Glomerular endothelial cell (primary cell): ENCODE data around the gene STX16. TPM values are rescaled to one million over a fixed set of nuclear protein-coding genes. Genes with fewer than 3 reads are reported as not detected.

Experiments
- DNase-seq: peaks from one replicate; pipeline ENCODE4 v3.0.0-alpha.2; 2011; ENCODE audit warnings: low read depth, low spot score; ENCODE audit errors: extremely low read depth
- total RNA-seq: library from RNA; depleted of rRNA; stranded (reverse); fragments of >200 nt; gene quantifications from 2 replicates; pipeline ENCODE4 v1.2.3, GENCODE V29; 2015

The STX16 gene
- total RNA-seq, 1 donor from 2014 or later: 47.1 TPM

GRCh38 chr20:58708246-58708931 lies 57.3 kb downstream of the STX16 start:
- no peak for DNase-seq

GRCh38 chr20:58709013-58709702 lies 58.1 kb downstream of the STX16 start:
- no peak for DNase-seq

DNA sequence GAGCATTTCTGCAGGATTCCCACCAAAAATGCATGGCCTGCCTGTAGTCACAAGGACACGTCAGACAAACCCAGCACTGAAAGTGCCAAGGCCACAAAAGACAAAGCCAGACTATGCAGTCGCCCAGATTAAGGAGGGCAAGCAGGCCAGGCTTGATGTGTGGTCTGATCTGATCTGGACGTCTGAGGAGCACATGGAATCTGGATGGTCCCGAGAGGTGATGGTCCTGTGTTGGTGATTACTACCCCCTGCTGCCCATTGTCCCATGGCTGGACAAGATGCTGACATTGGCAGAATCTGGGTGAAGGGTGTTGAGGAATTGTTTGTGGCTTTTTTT lies 58.6 kb downstream of the STX16 start:
- DNase-seq: no peak

DNA sequence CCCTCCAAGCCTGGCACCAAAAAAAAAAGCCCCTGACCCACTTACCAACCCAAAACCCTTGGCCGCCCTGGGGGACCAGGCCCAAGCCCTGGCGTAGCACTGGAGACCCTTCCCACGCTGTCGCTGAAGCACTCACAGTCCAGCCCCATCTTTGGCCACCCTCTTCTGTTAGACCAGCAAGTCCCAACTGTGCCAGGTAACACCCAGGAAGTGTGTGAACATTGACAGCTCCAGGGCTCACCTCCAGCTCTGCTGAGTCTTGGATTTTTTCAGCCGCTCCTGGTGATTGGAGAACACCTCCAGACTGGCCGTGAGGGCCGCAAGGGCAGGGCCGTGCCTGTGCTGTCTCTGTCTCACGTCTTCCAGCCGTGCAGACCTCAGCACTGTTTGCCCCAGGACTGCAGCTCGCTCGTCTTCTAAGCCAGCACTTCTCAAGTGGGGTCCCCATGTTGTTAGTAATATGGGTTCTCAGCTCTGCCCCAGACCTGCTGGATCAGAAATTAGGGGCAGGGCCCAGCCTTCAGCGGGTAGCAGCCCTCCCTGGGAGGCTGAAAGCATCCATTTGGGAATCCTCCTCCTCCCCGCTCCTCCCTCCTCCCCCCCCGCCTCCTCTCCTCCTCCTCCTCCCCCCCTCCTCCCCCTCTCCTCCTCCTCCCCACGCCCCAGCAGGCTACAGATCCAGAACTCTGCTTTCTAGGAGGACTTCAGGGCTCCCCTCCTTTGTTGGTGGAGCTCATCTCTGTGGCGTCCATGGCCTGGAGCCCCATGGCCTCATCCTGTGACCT lies 59.6 kb downstream of the STX16 start:
- no peak for DNase-seq

- DNase-seq: no peak
Measured at GRCh38 chr20:58711266-58712051, 60.4 kb downstream of the STX16 start.

GRCh38 chr20:58712151-58712791 lies 61.2 kb downstream of the STX16 start:
- no peak for DNase-seq

DNA sequence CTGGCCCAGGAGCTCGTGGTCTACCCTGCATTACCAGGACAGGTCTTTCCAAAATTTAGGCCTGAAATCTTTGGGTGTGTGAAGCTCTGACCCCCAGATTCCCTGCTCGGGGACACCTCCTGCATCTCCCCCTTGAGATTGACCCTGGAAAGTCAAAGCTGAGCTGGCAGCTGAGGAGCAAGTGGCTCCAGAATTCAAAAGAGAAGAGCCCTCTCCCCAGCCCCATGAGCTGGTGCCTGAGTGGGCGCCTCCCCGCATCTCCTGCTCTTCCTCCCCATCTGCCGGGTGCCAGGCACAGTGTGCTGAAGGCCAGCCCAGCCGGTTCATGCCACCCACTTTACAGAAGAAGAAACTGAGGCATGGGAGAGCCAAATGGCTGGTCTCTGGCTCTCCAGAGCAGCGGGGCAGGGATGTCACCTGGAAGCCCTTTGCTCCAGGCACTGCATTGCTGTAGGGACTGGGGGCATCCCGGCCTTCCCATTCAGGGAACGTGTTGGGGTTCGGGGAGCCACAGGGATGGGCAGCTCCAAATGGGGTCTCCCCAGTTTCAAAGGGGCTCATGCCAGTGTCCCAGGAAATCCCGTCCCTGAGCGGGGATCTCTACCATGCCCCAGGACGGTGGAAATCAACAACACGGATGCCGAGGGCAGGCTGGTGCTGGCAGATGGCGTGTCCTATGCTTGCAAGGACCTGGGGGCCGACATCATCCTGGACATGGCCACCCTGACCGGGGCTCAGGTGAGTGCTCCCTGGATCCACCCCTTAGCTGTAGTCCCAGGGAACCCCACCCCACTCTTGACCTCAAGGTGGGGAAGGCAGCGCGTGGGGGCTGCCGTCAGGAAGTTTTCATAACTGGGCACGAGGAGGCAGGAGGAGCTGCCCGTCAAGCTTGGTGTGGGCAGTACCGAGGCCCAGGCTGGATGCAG lies 62.0 kb downstream of the STX16 start:
- no peak for DNase-seq

DNA sequence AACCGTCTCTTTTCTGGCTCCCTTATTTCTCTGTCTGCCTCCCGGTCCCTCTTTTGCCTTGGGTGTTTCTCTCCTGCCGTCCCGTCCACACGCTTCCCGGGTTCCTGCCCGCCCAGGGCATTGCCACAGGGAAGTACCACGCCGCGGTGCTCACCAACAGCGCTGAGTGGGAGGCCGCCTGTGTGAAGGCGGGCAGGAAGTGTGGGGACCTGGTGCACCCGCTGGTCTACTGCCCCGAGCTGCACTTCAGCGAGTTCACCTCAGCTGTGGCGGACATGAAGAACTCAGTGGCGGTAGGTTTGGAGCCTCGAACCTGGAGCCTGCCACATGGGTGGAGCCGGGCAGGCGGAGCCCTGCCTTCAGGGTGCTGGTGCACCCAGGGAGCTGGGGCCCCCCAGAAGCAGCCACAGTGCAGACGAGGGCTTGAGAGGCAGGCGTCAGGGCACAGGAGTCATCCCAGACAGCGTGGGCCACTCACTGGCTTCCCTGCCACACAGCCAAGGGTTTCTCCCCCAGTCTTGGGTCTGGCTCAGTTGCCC lies 62.8 kb downstream of the STX16 start:
- DNase-seq: no peak

GRCh38 chr20:58714340-58714922 lies 63.3 kb downstream of the STX16 start:
- DNase-seq: no peak

DNA sequence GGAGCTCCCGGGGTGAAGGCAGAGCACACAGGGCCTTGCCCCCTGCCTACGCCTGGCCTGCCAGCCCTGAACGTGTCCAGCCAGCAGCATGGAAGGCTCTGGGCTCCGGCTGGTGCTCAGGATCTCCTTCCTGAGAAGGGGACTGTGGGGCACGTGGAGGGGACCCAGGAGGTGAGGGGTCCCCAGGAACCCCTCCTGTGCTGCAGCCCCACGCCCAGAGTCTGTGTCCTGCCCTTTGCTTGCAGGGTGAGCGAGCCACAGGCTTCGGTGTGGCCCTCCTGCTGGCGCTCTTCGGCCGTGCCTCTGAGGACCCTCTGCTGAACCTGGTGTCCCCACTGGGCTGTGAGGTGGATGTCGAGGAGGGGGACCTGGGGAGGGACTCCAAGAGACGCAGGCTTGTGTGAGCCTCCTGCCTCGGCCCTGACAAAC lies 63.9 kb downstream of the STX16 start:
- DNase-seq: no peak

DNA sequence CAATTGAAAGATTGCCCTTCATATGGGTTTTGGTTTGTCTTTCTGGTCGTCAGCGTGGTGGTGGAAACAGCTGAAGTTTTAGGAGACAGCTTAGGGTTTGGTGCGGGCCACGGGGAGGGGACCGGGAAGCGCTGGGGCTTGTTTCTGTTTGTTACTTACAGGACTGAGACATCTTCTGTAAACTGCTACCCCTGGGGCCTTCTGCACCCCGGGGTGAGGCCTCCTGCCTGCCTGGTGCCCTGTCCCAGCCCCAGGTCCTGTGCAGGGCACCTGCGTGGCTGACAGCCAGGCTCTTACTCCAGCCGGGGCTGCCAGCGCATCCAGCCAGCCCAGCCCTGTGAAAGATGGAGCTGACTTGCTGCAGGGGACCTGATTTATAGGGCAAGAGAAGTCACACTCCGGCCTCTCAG lies 64.3 kb downstream of the STX16 start:
- DNase-seq: no peak

DNA sequence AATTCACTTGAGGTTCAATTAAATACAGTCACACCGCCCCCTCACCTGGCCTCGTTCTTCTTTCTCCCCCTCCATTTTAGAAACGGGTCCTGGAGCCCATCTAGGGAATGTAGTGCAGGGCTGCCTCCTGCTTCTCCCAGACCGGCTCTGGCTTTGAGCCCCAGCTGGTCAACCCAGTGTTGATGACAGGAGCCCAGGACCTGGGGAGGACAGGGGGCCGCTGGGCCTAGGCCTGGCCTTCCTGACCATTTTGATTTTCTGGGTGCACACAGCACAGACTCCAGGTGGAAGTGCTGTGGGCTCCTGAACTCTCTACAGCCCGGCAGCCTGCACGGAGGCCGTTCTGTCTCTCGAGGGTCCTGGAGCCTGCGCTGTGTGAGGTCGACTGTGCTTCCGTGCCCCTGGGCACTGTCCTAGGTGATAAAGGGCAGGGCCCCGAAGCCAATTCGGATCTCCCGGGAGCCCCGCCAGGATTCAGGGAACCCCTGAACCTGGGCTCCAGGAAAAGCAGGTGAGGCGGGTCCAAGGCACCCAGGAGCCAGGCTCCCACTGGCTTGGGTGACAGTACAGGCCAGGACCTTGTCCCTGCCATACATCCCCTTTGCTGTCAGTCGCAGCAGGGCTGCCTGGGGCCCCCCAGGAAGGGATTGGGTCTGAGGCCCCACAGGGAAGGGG lies 64.9 kb downstream of the STX16 start:
- DNase-seq: no peak

DNA sequence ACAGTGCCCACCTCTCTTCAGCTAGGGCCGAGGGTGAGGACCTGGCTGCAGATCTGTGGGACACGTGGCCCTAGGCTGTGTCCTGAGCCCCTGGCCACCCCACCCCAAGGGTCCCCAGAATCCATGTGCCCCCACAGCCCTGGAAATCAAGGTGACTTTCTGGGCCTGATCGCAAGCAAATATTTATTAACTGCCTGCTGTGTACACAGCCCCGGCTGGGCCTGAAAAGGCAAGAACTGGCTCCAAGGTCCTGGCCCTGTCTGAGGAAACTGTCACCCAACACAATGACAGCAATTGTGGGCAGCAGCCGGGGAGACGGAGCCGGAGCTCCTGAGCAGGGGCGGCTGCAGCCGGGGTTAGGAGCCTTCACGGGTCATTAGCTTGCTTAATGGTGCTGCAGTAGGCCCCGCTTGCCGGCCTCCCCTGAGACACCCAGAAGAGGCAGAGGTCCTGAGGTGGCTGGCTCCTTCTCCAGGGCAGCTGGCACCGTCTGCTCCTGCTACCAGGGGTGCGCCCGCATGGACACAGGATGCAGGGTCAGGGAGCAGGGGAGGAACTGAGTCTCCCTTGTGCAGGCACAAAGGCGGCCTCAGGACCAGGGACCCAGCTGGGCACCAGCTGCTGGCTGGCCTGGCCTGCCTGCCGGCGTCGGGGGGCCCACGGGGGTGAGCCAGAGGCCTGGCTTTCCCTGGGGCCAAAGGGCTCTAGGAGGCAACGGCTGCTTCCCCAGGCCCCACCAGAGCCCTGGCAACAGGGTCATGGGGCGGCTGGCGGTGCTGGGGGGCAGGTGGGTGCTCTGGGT lies 65.6 kb downstream of the STX16 start:
- no peak for DNase-seq

DNA sequence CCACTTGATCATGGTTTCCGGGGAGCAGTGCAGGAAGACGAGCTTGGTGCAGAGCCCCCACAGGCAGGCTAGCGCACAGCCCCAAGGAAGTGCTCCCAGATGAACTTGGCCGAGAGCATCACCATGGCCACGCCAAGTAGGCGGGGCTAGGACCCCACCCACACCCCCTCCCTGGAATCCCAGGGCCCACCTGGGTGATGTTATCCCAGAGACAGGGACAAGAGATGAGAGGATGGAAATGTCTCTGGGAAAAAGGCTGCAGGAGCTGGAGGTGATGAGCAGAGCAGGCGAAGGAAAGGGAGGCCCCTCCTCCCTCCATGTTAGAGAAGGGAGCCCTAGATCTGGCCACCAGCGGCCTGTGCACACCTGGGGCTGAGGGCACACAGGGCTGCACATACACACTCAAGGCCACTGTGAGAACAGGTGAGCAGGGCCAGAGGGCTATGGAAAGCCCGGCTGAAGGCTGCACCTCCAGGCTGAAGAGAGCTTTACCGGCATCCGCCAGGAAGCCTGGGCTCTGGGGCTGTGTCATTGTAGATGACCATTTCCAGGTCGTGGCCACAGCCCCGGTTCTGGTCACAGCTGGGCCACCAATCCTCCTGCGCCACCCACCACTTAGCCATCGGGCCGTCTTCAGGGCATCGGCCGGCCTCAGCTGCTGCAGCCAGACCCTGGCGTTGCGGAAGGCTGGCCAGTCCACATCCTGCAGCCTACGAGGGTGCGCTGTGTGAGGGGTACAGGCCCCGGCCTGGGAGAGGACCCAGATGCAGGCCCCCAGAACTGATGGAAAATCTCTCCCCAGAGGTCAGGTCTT lies 66.4 kb downstream of the STX16 start:
- no peak for DNase-seq

GRCh38 chr20:58718121-58718563 lies 67.1 kb downstream of the STX16 start:
- DNase-seq: no peak

DNA sequence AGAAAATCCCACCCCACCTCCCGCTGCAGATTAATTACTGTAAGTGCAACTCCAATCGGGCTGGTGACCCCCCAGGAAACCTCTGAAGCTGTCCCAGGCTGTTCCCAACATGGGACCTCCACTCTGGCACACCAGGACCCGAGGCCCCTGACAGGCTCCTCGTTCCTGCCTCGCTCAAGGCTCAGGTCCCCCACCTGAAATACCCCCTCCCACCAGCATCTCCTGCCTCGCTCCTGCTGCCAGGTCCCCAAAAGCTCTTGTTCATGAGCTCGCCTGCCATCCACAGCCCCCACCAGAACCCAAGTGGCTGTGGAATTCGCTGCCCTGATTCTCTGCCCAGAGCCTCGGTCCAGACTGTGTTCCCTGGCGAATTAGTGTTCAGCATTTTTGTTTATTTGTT lies 67.6 kb downstream of the STX16 start:
- DNase-seq: no peak

GRCh38 chr20:58719258-58719657 lies 68.2 kb downstream of the STX16 start:
- no peak for DNase-seq
